ENCODE measurements around the gene HMG20B. TPM values are rescaled to one million over a fixed set of nuclear protein-coding genes. Genes with fewer than 3 reads are reported as not detected.

The HMG20B gene
- total RNA-seq, 6 donors from 2014 or later, result 79.5 to 183 (median 85.9) TPM

DNA sequence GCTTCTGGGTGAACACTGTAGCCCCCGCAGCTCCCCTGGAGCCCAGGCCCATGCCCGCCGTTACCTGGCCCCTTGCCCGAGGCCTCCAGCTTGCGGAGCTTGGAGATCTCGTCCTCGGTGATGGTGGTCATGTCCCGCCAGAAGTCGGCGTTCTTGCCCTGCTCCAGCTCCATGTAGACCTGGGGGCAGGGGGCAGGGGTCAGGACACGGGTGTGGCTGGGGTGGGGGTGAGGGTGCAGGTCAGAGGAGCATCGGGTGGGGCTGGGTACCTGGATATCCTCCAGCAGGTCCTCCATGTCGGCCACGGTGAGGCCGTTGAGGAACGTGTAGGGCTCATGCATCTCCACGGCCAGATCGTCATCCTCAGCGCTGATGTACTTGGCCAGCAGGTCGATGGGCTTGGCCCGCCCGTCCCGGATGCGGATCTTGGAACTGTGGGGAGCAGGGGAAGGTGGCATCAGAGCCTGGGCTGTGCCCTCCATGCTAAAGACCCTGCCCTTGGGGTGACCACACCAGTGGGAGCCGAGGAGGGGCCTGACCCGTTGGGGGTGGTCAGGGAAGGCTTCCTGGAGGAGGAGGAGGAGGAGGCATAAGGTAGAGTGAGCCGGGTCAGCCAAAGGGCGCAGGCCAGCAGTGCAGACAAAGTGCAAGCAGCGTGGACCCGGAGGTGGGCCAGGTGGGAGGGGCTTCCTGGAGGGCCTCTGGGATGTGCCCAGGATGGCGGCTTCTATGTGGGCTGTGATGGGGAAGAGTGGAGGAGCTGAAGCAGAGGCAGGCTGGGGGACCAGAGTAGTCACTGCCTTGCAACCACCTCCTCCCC lies 46.3 kb downstream of the HMG20B start:
- DNase-seq, result no peak
- H3K4me3 ChIP-seq, result no peak overlapping the region
- ATAC-seq (ENCODE audit: low FRiP score in 2 of 2), result no peak
- no peaks in the 10 kb centered on the region for H3K9me3 ChIP-seq
- TF ChIP-seq, protein P1, sequence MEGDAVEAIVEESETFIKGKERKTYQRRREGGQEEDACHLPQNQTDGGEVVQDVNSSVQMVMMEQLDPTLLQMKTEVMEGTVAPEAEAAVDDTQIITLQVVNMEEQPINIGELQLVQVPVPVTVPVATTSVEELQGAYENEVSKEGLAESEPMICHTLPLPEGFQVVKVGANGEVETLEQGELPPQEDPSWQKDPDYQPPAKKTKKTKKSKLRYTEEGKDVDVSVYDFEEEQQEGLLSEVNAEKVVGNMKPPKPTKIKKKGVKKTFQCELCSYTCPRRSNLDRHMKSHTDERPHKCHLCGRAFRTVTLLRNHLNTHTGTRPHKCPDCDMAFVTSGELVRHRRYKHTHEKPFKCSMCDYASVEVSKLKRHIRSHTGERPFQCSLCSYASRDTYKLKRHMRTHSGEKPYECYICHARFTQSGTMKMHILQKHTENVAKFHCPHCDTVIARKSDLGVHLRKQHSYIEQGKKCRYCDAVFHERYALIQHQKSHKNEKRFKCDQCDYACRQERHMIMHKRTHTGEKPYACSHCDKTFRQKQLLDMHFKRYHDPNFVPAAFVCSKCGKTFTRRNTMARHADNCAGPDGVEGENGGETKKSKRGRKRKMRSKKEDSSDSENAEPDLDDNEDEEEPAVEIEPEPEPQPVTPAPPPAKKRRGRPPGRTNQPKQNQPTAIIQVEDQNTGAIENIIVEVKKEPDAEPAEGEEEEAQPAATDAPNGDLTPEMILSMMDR (IDR thresholded peaks at IDR 0.05), result peak in 1 of 6 experiments; percentile 16
- TF ChIP-seq EP300 (IDR thresholded peaks at IDR 0.05), result no peak
- 82 to 90% methylated on average over 19 to 23 of the region's 31 CpGs for WGBS, 2 donors
- H3K4me1 ChIP-seq, result peaks cover 7 to 19% (median 12%) of the 10 kb centered on the region in 4 donors
- no peak overlapping the region for H3K27ac ChIP-seq
- no peaks in the 10 kb centered on the region for H3K27me3 ChIP-seq
- peaks cover 6 to 69% (median 49%) of the 10 kb centered on the region in 4 donors for H3K36me3 ChIP-seq

DNA sequence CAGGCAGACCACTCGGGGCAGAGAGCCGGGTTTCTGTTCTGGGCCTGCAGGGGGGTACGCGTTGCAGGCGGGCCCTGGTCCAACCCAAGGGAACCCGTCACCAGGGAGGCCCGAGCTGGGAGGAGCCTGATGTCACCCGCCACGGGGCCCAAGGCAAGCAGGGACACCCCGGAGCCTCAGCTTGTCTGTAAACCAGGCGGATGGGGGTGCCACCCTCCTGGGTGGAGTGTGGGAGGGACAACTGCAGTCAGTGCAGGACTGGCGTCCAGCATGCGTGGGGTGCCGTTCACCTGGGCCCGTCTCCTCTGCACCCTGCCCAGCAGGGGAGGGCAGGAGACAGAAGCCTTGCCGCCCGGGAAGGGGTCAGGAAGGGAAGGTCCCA lies 46.9 kb downstream of the HMG20B start:
- Histone ChIP-seq H3K27me3 (no peaks in the 10 kb centered on the region), H3K27ac (no peak overlapping the region), H3K4me1 (peaks cover 9 to 22% (median 17%) of the 10 kb centered on the region in 4 donors), H3K9me3 (no peaks in the 10 kb centered on the region), H3K4me3 (no peak overlapping the region), H3K36me3 (peaks cover 6 to 69% (median 49%) of the 10 kb centered on the region in 4 donors)
- ATAC-seq (ENCODE audit: low FRiP score in 2 of 2), result no peak
- WGBS, 2 donors, result 85 to 90% methylated on average over 17 of the region's 17 CpGs
- TF ChIP-seq POLR2AphosphoS5 (IDR thresholded peaks at IDR 0.05), result no peak
- TF ChIP-seq POLR2A (IDR thresholded peaks at IDR 0.05), result no peak
- no peak for TF ChIP-seq EP300 (IDR thresholded peaks at IDR 0.05)
- TF ChIP-seq, protein P1 (IDR thresholded peaks at IDR 0.05), result no peak
- peak in 1 of 2 donors; percentile 65 for DNase-seq

DNA sequence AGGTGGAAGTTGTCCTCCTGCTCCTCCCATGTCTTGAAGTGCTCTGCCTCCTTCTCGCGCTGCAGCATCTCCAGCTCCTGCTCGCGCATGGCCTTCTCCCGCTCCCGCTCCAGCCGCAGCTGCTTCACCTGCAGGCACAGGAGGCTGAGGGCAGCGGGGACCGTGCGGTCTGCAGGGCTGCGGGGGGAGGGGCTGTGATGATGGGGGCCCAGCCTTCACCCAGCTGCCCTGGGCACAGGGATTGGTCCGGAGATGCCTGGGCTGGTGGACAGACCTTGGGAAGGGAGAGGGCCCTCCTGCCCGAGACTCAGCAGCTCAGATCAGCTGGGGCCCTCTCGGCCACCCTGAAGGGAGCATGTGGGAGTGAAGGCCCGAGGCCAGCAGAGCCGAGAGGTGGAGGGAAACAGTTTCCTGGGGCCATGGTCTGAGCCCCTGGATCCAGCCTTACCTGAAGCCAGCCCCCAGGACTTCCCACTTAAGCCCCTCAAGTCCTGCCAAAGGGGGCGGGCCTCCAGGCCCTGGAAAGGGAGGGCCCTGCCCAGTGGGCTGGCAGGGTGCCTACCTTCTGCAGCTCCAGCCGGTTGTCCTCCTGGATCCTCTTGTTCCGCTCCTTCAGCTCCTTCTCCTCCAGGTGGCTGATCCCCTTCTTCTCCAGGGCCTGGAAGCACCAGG lies 47.5 kb downstream of the HMG20B start:
- Histone ChIP-seq H3K4me1 (peaks cover 16 to 28% (median 23%) of the 10 kb centered on the region in 4 donors), H3K9me3 (no peaks in the 10 kb centered on the region), H3K36me3 (peaks cover 6 to 63% (median 49%) of the 10 kb centered on the region in 4 donors), H3K27me3 (no peaks in the 10 kb centered on the region), H3K27ac (no peak overlapping the region), H3K4me3 (no peak overlapping the region)
- DNase-seq (peak in 1 of 2 donors; percentile 74), ATAC-seq (ENCODE audit: low FRiP score in 2 of 2) (no peak)
- TF ChIP-seq, protein P1 (IDR thresholded peaks at IDR 0.05), result no peak
- TF ChIP-seq POLR2A (IDR thresholded peaks at IDR 0.05) (no peak), EP300 (IDR thresholded peaks at IDR 0.05) (no peak), POLR2AphosphoS5 (IDR thresholded peaks at IDR 0.05) (no peak)
- 86 to 91% methylated on average over 10 to 19 of the region's 19 CpGs for WGBS, 2 donors

DNA sequence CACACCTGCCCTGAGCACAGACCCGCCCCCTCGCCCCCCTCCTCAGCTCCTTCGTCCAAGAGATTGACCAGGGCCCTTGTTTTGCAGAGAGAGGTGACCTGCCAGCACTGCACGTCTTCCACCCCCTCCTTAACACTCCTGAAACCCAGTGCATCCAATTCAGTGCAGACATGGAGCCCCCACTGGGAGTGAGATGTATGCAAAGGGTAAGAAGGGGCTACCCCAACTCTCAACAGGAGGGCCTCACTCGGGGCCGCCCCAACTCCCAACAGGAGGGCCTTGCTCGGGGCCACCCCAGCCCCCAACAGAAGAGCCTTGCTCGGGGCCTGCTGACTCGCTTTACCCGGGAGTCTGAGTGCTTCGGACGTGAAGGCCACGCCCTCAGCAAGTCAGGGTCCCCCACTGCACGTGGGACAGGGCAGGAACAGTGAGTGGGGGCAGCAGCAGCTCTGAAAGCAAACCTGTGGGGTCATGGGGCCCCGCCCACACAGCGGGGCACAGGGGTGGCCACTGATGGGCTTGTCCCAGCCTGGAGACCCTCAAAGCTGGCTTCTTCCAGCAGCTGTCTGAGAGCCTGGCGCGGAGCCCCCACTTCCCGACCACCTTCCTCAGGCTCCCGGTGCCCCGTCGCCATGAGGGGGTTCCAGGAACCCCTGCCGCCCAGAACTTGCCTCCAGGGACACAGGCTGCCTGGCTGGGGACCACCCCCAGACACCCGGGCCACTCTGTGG lies 48.2 kb downstream of the HMG20B start:
- peaks cover 6 to 63% (median 42%) of the 10 kb centered on the region in 4 donors for H3K36me3 ChIP-seq
- peaks cover 23 to 35% (median 30%) of the 10 kb centered on the region in 4 donors for H3K4me1 ChIP-seq
- no peaks in the 10 kb centered on the region for H3K9me3 ChIP-seq
- TF ChIP-seq POLR2AphosphoS5 (IDR thresholded peaks at IDR 0.05) (no peak), POLR2A (IDR thresholded peaks at IDR 0.05) (no peak), EP300 (IDR thresholded peaks at IDR 0.05) (no peak)
- TF ChIP-seq, protein P1 (IDR thresholded peaks at IDR 0.05), result no peak
- no peak overlapping the region for H3K27ac ChIP-seq
- H3K4me3 ChIP-seq, result no peak overlapping the region
- H3K27me3 ChIP-seq, result no peaks in the 10 kb centered on the region
- ATAC-seq (ENCODE audit: low FRiP score in 2 of 2) (no peak), DNase-seq (no peak)
- 84 to 92% methylated on average over 7 to 12 of the region's 24 CpGs for WGBS, 2 donors
